LNCaP clone FGC (cell line): Measurements from ENCODE around the gene ADGRG6.
"Not testable (repeated sequence)": the region's sequence is repeated elsewhere in the genome, so short reads cannot be mapped to it uniquely, and the experiment has no call there.

Source experiments
- DNase-seq: peaks from one replicate; pipeline ENCODE4 v3.0.0-alpha.2; 2011; ENCODE audit warnings: low read depth
- H3K4me3 ChIP-seq: 2 replicates; pipeline ENCODE4 v1.5.1; 2011; ENCODE audit warnings: mild to moderate bottlenecking, low read depth, low read length, control low read depth
- CTCF ChIP-seq: IDR thresholded peaks from 2 replicates; pipeline ENCODE4 v1.5.1; 2012; ENCODE audit warnings: mild to moderate bottlenecking; ENCODE audit not compliant: control insufficient read depth, insufficient read depth; ENCODE audit errors: extremely low read depth

The ADGRG6 gene

DNA sequence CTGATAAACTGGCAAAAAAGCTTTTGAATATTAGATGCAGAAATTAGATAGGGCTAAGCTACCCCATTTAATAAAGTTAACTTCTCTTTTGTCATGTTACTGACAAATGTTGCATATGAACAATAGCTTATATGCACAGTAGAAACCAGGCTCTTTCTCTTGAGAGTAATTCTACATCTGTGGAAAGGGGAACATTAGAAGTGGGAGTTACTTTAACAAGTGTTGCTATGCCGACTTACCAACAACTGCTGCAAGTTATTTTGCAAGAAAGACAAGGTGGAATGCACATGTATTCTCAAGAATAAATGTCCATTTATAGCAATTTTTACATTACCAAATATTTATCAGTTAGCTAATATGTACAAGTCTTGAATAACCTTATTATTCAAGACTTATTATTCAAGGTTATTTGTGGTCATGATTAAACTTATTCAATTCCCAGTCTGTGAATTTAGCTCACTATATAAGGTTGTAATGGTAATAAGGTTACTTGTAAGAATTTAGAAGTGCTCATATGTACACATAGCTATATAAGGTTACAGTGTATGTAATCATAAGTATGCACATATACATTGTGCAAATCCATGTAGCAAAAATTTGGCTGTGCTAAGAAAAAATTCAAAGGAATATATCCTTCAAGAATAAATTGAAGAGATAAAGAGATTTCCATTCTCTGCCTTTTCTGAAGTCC lies 38.3 kb downstream of the ADGRG6 start:
- no peak for DNase-seq
- no peak overlapping the region for H3K4me3 ChIP-seq
- no peak for TF ChIP-seq CTCF

- H3K4me3 ChIP-seq: no peak overlapping the region
- DNase-seq: no peak
- TF ChIP-seq CTCF: no peak
Observed at GRCh38 chr6:142341855-142342330, 40.1 kb downstream of the ADGRG6 start.

GRCh38 chr6:142342986-142343385 lies 41.2 kb downstream of the ADGRG6 start:
- H3K4me3 ChIP-seq: no peak overlapping the region

DNA sequence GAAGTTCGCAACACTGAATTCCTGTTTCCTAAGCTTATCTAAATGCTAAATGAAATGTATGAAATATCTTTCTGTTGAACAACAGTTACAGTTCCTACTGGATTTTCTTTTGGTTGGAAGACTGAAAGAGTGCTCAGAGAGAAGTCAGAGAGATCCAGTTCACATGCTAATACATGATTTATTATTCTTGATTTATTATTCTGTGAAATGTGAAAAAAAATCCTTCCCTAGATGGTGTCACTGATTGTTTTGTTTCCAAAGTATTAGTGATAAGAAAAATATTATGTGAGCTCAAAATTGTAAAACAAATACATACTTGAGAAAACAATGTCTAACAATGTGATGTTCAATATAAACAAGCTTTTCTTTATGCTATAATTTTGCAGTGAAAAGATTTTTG lies 42.1 kb downstream of the ADGRG6 start:
- H3K4me3 ChIP-seq: no peak overlapping the region
- no peak for DNase-seq
- no peak for TF ChIP-seq CTCF

More at GRCh38 chr6:142342986-142343385, 41.2 kb downstream of the ADGRG6 start:
- TF ChIP-seq CTCF: no peak
- DNase-seq: peak; percentile 56

- no peak for DNase-seq
- TF ChIP-seq CTCF: no peak
- H3K4me3 ChIP-seq: no peak overlapping the region
Observed at GRCh38 chr6:142345261-142345660, 43.5 kb downstream of the ADGRG6 start.

- not testable (repeated sequence) for DNase-seq
Observed at GRCh38 chr6:142346166-142346565, 44.4 kb downstream of the ADGRG6 start.

DNA sequence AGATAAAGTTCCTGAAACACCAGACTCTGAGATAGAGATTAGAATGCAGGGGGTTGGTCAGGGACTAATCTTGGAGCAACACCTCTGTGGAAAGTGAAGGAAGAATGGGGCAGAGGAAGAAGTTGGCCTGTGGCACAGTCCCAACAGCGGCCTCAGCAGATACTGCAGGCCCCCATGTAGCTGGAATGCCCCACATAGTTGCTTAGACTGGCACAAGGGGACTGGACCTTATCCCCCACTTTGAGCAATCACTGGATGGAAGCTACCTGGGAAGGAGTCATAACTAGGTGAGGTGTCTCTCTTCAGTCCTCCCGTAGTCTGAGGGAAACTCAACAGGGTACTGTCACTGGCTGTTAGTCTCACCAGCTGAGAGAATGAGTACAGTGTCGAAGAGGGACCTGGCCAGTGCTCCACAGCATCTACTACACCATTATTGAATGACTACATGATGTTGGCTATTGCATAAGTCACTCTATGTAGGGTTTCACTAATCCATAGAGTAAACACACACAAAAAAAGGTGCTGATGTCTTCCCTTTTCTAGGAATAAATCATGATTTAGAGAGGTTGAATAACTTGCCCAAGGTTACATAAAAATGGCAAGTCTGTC lies 47.5 kb downstream of the ADGRG6 start:
- TF ChIP-seq CTCF: no peak
- DNase-seq: no peak
- H3K4me3 ChIP-seq: no peak overlapping the region

More at GRCh38 chr6:142346166-142346565, 44.4 kb downstream of the ADGRG6 start:
- H3K4me3 ChIP-seq: not testable (repeated sequence)
